Measurements from ENCODE around the gene SLC4A4.
"Not testable (repeated sequence)": the region's sequence is repeated elsewhere in the genome, so short reads cannot be mapped to it uniquely, and the experiment has no call there.

The SLC4A4 gene

GRCh38 chr4:71408961-71409360 is 70.1 kb downstream of the SLC4A4 start:
- not testable (repeated sequence) for DNase-seq (ENCODE audit: low read depth)

- DNase-seq (ENCODE audit: low read depth) = no peak
These were observed 73.2 kb downstream of the SLC4A4 start for GRCh38 chr4:71411981-71412380.

GRCh38 chr4:71415491-71415890 is 76.7 kb downstream of the SLC4A4 start:
- DNase-seq (ENCODE audit: low read depth) = peak; percentile 78

- DNase-seq (ENCODE audit: low read depth) = no peak
These were observed 78.3 kb downstream of the SLC4A4 start for GRCh38 chr4:71417150-71417549.

- DNase-seq (ENCODE audit: low read depth) = no peak
These were observed 87.7 kb downstream of the SLC4A4 start for GRCh38 chr4:71426381-71427042.

- DNase-seq (ENCODE audit: low read depth) = no peak
These were observed 90.3 kb downstream of the SLC4A4 start for GRCh38 chr4:71429106-71429505.

GRCh38 chr4:71429962-71430361 is 91.1 kb downstream of the SLC4A4 start:
- DNase-seq (ENCODE audit: low read depth) = no peak

GRCh38 chr4:71430609-71431008 is 91.8 kb downstream of the SLC4A4 start:
- no peak for DNase-seq (ENCODE audit: low read depth)

- DNase-seq (ENCODE audit: low read depth) = no peak
These were observed 101.8 kb downstream of the SLC4A4 start for GRCh38 chr4:71440612-71441011.

GRCh38 chr4:71441186-71442169 is 102.7 kb downstream of the SLC4A4 start:
- peak; percentile 27 for DNase-seq (ENCODE audit: low read depth)

GRCh38 chr4:71442336-71442735 is 103.5 kb downstream of the SLC4A4 start:
- DNase-seq (ENCODE audit: low read depth) = no peak

GRCh38 chr4:71444395-71444794 is 105.6 kb downstream of the SLC4A4 start:
- DNase-seq (ENCODE audit: low read depth) = no peak

GRCh38 chr4:71445811-71446210 is 107.0 kb downstream of the SLC4A4 start:
- no peak for DNase-seq (ENCODE audit: low read depth)

GRCh38 chr4:71446479-71447081 is 107.8 kb downstream of the SLC4A4 start:
- no peak for DNase-seq (ENCODE audit: low read depth)

- no peak for DNase-seq (ENCODE audit: low read depth)
These were observed 110.2 kb downstream of the SLC4A4 start for GRCh38 chr4:71449040-71449439.

GRCh38 chr4:71449878-71450277 is 111.1 kb downstream of the SLC4A4 start:
- DNase-seq (ENCODE audit: low read depth) = no peak

GRCh38 chr4:71453531-71453930 is 114.7 kb downstream of the SLC4A4 start:
- no peak for DNase-seq (ENCODE audit: low read depth)

GRCh38 chr4:71456841-71457240 is 118.0 kb downstream of the SLC4A4 start:
- DNase-seq (ENCODE audit: low read depth) = peak; percentile 91

GRCh38 chr4:71460371-71460770 is 121.6 kb downstream of the SLC4A4 start:
- no peak for DNase-seq (ENCODE audit: low read depth)

- no peak for DNase-seq (ENCODE audit: low read depth)
These were observed 122.6 kb downstream of the SLC4A4 start for GRCh38 chr4:71461422-71461821.

GRCh38 chr4:71466775-71467174 is 128.0 kb downstream of the SLC4A4 start:
- no peak for DNase-seq (ENCODE audit: low read depth)

GRCh38 chr4:71468116-71468710 is 129.4 kb downstream of the SLC4A4 start:
- no peak for DNase-seq (ENCODE audit: low read depth)
